GM19023 (cell line): Measurements from ENCODE around the gene PRPF40B.

Experiments used
- ATAC-seq: cut with Tn5 transposase; IDR thresholded peaks from one replicate; pipeline ENCODE4 v1.9.1; 2021; ENCODE audit warnings: mild to moderate bottlenecking, moderate library complexity; ENCODE audit not compliant: unreplicated experiment

Gene PRPF40B

GRCh38 chr12:49655595-49656236 is 32.4 kb downstream of the PRPF40B start:
- no peak for ATAC-seq

DNA sequence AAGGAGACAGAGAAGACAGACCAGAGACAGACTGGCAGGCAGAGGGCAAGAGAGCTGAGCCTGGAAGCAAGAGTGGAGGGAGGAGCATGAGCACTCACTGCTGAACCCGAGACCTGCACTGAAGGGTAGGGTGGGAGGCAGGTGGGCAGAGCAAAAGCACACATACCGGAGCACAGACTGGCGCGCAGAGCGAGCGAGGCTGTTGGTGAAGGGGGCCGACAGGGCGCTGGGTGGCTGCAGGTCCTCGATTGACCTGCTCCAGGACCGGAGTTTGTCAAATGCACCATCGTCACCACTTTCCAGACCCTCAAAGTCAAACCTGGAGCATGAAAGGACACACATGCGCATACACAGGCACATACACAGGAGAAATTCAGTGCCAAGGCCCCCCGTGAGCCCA is 34.9 kb downstream of the PRPF40B start:
- ATAC-seq, result no peak

DNA sequence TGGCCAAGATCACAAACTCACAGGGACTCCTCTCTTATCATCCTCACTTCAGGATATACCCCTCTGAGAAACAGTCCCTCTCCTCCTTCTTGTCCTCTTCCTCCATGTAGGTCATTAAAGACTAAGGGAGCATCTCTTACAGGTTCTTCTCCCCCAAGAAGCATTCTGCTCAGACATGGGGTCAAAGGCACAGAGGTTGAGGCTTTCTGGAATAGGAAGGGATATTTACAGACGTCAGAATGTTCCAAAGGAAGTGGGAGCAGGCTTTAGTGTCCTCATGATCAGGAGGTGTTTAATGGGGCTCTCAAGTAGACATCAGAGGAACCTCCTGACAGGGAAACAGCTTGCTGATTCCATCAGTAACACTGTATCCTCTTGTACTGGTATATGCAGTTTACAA is 36.4 kb downstream of the PRPF40B start:
- ATAC-seq, result no peak

DNA sequence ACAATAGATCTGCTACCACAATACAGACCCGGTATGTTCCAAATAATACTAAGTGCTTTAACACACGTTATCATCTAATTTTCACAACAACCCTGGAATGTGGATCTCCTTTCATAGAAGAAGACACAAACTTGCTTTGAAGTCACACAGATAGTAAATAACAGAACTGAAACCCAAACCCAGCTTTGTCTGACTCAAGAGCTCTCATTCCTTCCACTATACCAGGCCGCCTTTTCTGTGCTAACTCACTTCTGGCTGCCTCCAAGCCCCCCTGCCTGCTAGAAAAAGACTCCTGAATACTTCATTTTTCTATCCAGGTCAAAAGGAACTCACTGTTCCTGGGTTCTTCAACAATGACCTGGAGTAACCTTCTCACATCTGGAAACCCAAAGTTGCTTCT is 37.8 kb downstream of the PRPF40B start:
- ATAC-seq, result no peak

DNA sequence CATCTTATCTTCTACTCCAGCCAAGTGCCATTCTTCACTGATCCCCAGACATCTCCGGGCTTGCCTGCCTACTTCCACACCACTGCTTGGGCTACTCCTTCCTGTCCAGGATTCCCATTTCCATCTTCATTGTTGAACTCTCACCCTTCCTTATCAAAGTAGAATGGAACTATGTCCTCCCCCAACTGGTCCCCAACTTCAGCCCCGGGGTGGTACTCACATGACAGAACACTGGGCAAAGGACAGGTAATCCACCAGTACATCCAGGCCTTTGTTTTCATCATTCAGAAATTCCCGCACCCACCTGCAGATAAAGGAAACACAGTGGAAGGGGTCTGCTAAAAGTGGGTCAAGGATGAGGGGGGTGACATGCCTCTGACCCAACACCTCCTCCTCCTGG is 38.4 kb downstream of the PRPF40B start:
- no peak for ATAC-seq

DNA sequence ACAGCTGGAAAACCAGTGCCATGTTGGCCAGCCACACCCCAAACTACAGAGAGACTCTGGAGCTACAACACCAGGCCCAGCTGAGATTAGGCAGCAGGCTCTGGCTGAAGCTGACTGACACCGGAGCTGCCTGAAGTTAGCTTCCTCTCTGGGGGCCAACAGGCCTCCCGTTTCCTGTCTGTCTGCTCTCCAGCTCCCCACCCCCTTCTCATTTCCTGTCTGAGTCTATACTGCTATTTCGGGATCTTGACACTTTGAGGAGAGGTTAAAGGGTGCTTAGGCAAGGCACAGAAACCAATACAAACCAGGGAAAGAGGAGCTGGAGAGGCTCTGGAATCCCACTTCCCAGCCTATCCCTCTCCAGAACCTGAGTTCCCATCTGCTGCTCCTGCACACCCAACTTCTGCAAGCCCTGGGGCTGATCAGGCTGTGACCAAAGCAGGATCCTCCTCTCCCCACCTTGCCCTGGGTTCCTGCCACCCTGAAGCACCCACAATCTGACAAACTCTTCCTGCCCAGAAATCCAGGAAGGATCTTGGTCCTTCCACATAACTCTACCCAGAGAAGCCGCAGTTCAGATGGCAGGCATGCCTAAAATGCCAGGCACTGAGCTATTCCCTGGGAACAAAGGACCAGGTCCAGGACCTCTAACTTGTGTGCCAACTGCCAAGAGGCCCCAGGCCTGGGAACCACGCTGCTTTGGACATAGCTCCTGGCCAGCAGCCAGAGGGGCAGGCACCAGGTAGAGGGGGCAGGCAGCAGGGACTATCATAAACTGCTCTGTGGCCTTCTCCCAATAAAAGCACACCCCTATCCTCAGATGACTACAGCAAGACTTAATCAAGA is 39.9 kb downstream of the PRPF40B start:
- ATAC-seq, result peak; percentile 72

DNA sequence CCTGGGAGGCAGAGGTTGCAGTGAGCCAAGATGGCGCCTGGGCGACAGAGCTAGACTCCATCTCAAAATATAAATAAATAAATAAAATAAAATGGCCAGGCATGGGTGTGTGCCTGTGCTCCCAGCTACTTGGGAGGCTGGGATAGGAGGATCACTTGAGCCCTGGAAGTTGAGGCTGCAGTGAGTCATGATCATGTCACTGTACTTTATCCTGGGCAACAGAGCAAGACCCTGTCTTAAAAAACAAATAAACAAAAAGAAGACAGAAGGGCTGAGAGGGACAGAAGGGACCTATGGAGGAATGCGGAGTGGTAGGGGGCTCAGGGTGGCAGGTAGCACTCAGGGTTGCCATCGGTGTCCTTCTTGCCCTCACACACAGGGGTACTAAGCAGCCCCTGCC is 40.8 kb downstream of the PRPF40B start:
- ATAC-seq, result no peak

- ATAC-seq, result peak; percentile 65
These were observed 41.4 kb downstream of the PRPF40B start for GRCh38 chr12:49664591-49665239.

GRCh38 chr12:49665384-49665783 is 42.0 kb downstream of the PRPF40B start:
- no peak for ATAC-seq

GRCh38 chr12:49666176-49666575 is 42.8 kb downstream of the PRPF40B start:
- ATAC-seq, result no peak

DNA sequence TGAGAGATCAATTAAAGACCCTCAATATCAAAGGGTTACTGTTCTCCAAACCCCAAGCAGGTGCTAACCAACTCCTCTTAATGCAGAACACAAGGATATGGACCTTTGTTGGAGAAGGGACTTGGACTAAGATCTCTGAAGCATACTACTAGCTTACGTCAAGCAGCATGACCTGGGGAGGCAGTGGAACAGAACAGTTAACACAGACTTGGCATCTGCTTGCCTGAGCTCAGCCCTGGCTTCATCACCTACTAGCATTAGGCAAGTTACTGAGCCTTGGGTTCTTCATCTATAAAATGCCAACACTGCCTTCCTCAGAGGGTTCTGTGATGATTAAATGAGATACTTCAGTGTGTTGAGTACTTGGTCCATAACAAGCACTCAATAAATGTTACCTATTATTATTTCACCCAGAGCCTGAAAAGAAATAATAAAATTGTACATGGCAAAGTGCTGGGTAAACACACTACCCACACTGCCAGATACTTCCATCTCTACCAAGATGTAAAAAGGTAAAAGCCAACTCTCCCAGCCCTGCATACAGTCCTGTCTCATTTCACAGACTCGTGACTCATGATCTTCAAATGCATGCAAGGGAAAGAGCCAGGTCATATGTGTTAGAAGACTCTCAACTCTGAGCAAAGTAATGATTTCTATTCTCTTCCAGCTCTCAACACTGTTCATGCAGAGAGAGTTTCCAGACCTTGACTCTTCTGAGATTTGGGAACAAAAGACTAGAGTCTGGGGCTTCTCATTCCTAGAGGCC is 44.1 kb downstream of the PRPF40B start:
- ATAC-seq, result no peak

GRCh38 chr12:49669796-49670195 is 46.4 kb downstream of the PRPF40B start:
- no peak for ATAC-seq

- ATAC-seq, result no peak
These were observed 47.8 kb downstream of the PRPF40B start for GRCh38 chr12:49671031-49671765.

DNA sequence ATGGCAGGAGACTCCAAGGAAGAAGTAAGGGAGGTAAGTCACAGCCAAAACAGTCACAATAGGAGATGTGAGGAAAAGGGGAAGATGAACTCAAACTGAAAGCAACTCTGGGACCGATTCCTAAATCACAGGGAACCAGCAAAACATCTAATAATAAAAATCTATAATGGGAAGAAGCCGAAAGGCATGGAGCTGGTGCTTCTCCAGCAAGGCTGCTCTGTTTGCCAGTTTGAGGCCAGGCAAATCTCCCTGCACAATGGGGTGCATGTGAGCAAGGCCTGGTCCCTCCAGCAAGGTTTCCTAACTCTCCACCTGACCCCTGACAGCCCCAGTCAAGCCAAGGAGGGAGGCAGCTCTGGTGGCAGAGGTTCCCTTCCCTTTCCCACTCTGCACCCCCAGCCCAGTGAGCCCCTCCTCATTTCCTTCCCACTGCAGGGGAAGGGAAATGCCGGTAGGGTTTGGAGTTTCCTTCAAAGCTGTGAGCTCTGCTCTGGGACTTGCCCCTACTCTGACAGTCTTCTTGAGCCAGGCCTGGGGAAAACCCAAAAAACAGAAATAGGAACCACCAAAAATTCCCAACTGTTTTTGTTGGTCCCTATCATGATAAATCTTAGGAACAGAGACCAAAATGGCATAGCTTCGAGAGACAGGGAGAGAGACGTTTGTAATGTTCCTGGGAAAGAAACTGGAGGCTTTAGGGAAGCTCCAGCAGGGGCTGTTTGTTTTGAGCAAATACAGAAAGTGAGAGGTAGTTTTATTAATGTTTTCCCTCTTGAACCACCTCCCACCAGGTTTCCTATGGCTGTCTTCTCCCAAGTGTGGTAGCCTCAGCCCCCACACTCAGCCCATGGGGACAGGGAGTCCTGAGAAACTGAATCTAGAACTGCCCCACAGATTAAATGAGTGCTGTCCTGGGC is 49.2 kb downstream of the PRPF40B start:
- no peak for ATAC-seq

GRCh38 chr12:49673446-49674317 is 50.3 kb downstream of the PRPF40B start:
- ATAC-seq, result no peak

DNA sequence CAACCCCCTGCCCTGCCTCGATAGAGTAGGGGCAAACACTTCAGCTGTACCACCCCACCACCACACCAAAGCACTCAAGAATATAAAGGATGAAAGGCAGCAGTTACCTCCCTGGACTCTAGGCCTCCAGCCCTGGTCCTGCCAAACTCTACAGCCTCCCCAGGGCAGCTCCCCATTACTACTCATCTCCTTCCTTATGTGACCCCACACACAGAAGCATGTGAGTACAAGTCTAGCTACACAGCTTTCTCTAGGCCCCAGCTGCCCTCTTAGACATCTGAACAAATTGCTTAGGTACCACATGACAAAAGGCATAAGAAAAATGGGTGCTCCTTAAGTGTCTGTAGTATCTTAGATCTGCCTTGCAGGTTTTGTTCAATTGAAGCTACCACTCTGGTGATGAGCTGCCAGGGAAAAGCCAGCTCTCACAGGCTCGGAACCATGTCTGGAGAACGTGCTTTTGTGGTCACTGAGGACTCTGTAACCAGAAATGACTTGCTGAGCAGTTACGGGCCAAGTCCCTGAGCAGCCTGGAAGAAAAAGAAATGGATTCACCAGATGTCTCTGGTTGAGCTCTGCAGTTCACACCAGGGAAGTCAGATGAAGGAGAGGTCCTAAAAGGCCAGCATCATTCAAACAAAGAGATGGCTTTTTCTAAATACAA is 51.1 kb downstream of the PRPF40B start:
- ATAC-seq, result no peak

- no peak for ATAC-seq
These were observed 51.8 kb downstream of the PRPF40B start for GRCh38 chr12:49675137-49675536.

GRCh38 chr12:49678711-49679110 is 55.4 kb downstream of the PRPF40B start:
- ATAC-seq, result no peak
